ENCODE data around the gene TNFRSF11A. TPM values are rescaled to one million over a fixed set of nuclear protein-coding genes. Genes with fewer than 3 reads are reported as not detected.

The TNFRSF11A gene
- total RNA-seq, 2 donors from 2014 or later: 13.7 to 35.6 TPM

GRCh38 chr18:62404881-62405280 lies 79.8 kb downstream of the TNFRSF11A start:
- no peak overlapping the region for H3K27ac ChIP-seq (ENCODE audit: low read depth, low read length)
- Mint-ChIP-seq H3K36me3 (ENCODE audit: low read depth) (no peaks in the 10 kb centered on the region), H3K4me1 (peaks cover 9% of the 10 kb centered on the region), H3K27ac (no peak overlapping the region), H3K27me3 (ENCODE audit: insufficient read depth) (peaks cover 2% of the 10 kb centered on the region), H3K4me3 (no peak overlapping the region), H3K9me3 (peaks cover 17% of the 10 kb centered on the region)
- H3K4me1 ChIP-seq (ENCODE audit: control insufficient read depth, insufficient read depth, low read length): no peaks in the 10 kb centered on the region
- WGBS, 2 experiments (ENCODE audit: insufficient coverage in 1 of 2, insufficient read length in 1 of 2): 71 to 86% methylated on average over 2 to 3 of the region's 3 CpGs
- H3K27me3 ChIP-seq (ENCODE audit: control insufficient read depth, insufficient read depth, low read length, poor library complexity, severe bottlenecking): no peaks in the 10 kb centered on the region
- peaks cover 7% of the 10 kb centered on the region for H3K9me3 ChIP-seq (ENCODE audit: control insufficient read depth, low read length)
- H3K9ac ChIP-seq (ENCODE audit: extremely low read depth, low read length, poor library complexity, severe bottlenecking): no peak overlapping the region
- H3K36me3 ChIP-seq (ENCODE audit: control insufficient read depth, insufficient read depth, low read length): no peaks in the 10 kb centered on the region
- H3K4me3 ChIP-seq (ENCODE audit: low read length): no peak overlapping the region
- DNase-seq: no peak
- no peak for TF ChIP-seq CTCF (conservative IDR thresholded peaks at IDR 0.05)

GRCh38 chr18:62407660-62408059 lies 82.5 kb downstream of the TNFRSF11A start:
- H3K4me3 Mint-ChIP-seq: no peak overlapping the region
- DNase-seq: no peak
- peaks cover 11% of the 10 kb centered on the region for H3K9me3 Mint-ChIP-seq
- no peaks in the 10 kb centered on the region for H3K36me3 Mint-ChIP-seq (ENCODE audit: low read depth)
- no peaks in the 10 kb centered on the region for H3K4me1 Mint-ChIP-seq
- peaks cover 3% of the 10 kb centered on the region for H3K27me3 Mint-ChIP-seq (ENCODE audit: insufficient read depth)
- H3K9me3 ChIP-seq (ENCODE audit: control insufficient read depth, low read length): peaks cover 4% of the 10 kb centered on the region
- H3K4me1 ChIP-seq (ENCODE audit: control insufficient read depth, insufficient read depth, low read length): no peaks in the 10 kb centered on the region
- TF ChIP-seq CTCF (conservative IDR thresholded peaks at IDR 0.05): no peak
- H3K9ac ChIP-seq (ENCODE audit: extremely low read depth, low read length, poor library complexity, severe bottlenecking): no peak overlapping the region
- WGBS, 2 experiments (ENCODE audit: insufficient coverage in 1 of 2, insufficient read length in 1 of 2): 83 to 90% methylated on average over 8 to 10 of the region's 10 CpGs
- H3K27me3 ChIP-seq (ENCODE audit: control insufficient read depth, insufficient read depth, low read length, poor library complexity, severe bottlenecking): no peaks in the 10 kb centered on the region
- no peak overlapping the region for H3K27ac Mint-ChIP-seq
- H3K27ac ChIP-seq (ENCODE audit: low read depth, low read length): no peak overlapping the region
- H3K4me3 ChIP-seq (ENCODE audit: low read length): no peak overlapping the region
- H3K36me3 ChIP-seq (ENCODE audit: control insufficient read depth, insufficient read depth, low read length): no peaks in the 10 kb centered on the region

GRCh38 chr18:62409821-62410220 lies 84.7 kb downstream of the TNFRSF11A start:
- Mint-ChIP-seq H3K9me3 (peaks cover 4% of the 10 kb centered on the region), H3K36me3 (ENCODE audit: low read depth) (no peaks in the 10 kb centered on the region), H3K27ac (no peak overlapping the region), H3K4me1 (no peaks in the 10 kb centered on the region), H3K4me3 (no peak overlapping the region), H3K27me3 (ENCODE audit: insufficient read depth) (peaks cover 3% of the 10 kb centered on the region)
- Histone ChIP-seq H3K27ac (ENCODE audit: low read depth, low read length) (no peak overlapping the region), H3K4me1 (ENCODE audit: control insufficient read depth, insufficient read depth, low read length) (no peaks in the 10 kb centered on the region), H3K4me3 (ENCODE audit: low read length) (no peak overlapping the region), H3K27me3 (ENCODE audit: control insufficient read depth, insufficient read depth, low read length, poor library complexity, severe bottlenecking) (no peaks in the 10 kb centered on the region), H3K36me3 (ENCODE audit: control insufficient read depth, insufficient read depth, low read length) (no peaks in the 10 kb centered on the region), H3K9me3 (ENCODE audit: control insufficient read depth, low read length) (no peaks in the 10 kb centered on the region), H3K9ac (ENCODE audit: extremely low read depth, low read length, poor library complexity, severe bottlenecking) (no peak overlapping the region)
- no peak for DNase-seq
- TF ChIP-seq CTCF (conservative IDR thresholded peaks at IDR 0.05): no peak
- 74 to 78% methylated on average over 4 to 5 of the region's 5 CpGs for WGBS, 2 experiments (ENCODE audit: insufficient coverage in 1 of 2, insufficient read length in 1 of 2)

All from endodermal cell (in vitro differentiated cells).